Adrenal gland (tissue), 5 donors: ENCODE measurements around the gene CPVL.

Source experiments
- CTCF ChIP-seq, 6 experiments: fragments of 450-650 bp in 4 of 6; fragments of 200-600 bp in 2 of 6; sonication (generic) in 1 of 6; IDR thresholded peaks; 1 replicate in 5 of 6; 2 replicates in 1 of 6; pipeline versions ENCODE4 v1.5.1 to v1.8.0; 2016 to 2021; ENCODE audit warnings: antibody characterized with exemption in 6 of 6, mild to moderate bottlenecking in 2 of 6, moderate library complexity in 1 of 6
- POLR2A ChIP-seq, 2 donors: fragments of 450-650 bp; IDR thresholded peaks; one replicate each; pipeline ENCODE4 v1.6.1; 2017; ENCODE audit warnings: antibody characterized with exemption in 2 of 2, mild to moderate bottlenecking in 2 of 2, moderate library complexity in 1 of 2
- donor health status: DM: no; HTN: no; CAD: no.

DNA sequence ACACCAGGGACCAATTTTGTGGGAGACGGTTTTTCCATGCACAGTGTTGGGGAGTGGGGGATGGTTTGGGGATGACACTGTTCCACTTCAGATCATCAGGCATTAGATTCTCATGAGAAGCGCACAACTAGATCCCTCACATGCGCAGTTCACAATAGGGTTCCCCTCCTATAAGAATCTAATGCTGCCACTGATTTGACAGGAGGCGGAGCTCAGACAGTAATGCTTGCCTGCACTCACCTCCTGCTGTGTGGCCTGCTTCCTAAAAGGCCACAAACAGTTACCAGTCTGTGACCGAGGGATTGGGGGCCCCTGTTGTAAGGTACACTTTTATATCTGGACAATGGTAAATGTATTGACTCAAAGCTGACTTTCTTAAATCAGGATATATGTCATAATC lies 142.6 kb downstream of the CPVL start:
- TF ChIP-seq CTCF (IDR thresholded peaks at IDR 0.05) (no peak), POLR2A (IDR thresholded peaks at IDR 0.05) (no peak)
